ENCODE measurements around the gene TC2N. TPM values are rescaled to one million over a fixed set of nuclear protein-coding genes. Genes with fewer than 3 reads are reported as not detected.
A peak's percentile ranks its signal among the peaks of the same experiment; 100 is the strongest.

TC2N gene
- total RNA-seq, 1 donor from 2014 or later = 21.5 TPM

DNA sequence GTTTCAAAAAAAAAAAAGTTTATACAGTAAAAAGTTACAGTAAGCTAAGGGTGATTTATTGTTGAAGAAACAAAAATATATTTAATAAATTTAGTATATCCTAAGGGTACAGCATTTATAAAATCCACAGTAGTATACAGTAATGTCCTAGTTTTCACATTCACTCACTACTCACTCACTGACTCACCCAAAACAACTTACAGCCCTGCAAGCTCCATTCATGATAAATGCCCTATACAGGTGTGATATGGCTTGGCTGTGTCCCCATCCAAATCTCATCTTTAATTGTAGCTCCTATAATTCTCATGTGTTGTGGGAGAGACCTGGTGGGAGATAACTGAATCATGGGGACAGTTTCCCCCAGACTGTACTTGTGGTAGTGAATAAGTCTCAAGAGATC, 61.7 kb downstream of the TC2N start:
- no peak overlapping the region for H3K4me3 Mint-ChIP-seq
- H3K27me3 Mint-ChIP-seq (ENCODE audit: insufficient read depth) = no peaks in the 10 kb centered on the region
- no peak for DNase-seq (ENCODE audit: low spot score)
- peaks cover 4% of the 10 kb centered on the region for H3K4me1 Mint-ChIP-seq (ENCODE audit: low read depth)
- H3K27ac Mint-ChIP-seq = no peak overlapping the region
- peaks cover 68% of the 10 kb centered on the region for H3K36me3 Mint-ChIP-seq (ENCODE audit: low read depth)
- peaks cover 44% of the 10 kb centered on the region for H3K9me3 Mint-ChIP-seq
- intact Hi-C loops (cut with micrococcal nuclease) = no loop called here

DNA sequence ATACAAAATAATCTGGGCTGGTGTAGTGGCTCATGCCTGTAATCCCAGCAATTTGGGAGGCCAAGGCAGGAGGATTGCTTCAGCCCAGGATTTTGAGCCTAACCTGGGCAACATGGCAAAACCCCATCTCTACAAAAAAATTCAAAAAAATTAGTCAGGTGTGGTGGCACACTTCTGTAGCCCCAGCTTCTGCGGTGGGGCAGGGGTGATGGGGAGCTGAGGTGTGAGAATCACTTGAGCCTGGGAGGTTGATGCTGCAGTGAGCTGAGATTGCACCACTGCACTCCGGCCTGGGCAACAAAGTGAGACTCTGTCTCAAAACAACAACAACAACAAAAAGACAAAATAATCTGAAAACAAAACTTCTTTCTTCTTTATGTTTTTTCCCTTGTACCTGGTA, 66.0 kb downstream of the TC2N start:
- Mint-ChIP-seq H3K9me3 (peaks cover 8% of the 10 kb centered on the region), H3K4me1 (ENCODE audit: low read depth) (peaks cover 3% of the 10 kb centered on the region), H3K4me3 (no peak overlapping the region), H3K27me3 (ENCODE audit: insufficient read depth) (no peaks in the 10 kb centered on the region), H3K27ac (no peak overlapping the region), H3K36me3 (ENCODE audit: low read depth) (peaks cover 32% of the 10 kb centered on the region)
- DNase-seq (ENCODE audit: low spot score) = no peak
- intact Hi-C loops (cut with micrococcal nuclease) = no loop called here

DNA sequence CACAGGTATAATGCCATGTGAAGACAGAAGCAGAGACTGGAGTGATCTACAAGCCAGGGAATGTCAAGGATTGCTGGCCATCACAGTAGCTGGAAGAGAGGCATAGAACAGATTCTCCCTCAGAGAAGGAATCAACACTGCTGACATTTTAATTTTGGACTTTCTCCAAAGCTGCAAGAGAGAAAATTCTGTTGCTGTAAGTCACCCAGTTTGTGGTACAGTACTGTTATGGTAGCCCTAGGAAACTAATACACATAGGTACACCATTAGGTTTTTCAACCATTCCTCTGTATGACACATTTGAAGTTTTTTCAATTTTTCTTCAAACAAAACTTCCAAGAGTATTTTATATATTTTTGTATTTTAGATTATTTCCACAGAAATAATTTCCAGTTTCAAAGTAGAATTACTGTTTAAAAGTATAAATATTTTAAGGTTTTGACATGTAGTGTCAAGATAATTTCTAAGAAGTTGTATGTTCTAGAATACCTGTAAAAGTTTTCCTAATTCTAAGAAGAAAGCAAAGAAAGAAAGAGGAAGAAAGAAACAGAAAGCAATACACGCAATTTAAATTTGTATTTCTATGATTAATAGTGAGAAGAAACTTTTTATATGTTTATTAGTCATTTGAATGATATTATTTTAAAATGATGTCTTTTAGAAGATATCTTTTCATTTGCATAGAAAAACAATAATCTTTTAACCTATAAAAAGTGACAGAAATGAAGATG, 70.6 kb downstream of the TC2N start:
- intact Hi-C loops (cut with micrococcal nuclease) = loop anchor here (5.0 kb wide), 1 partner anchor 116 kb away; no protein-coding TSS in a partner anchor
- Mint-ChIP-seq H3K27ac (no peak overlapping the region), H3K4me1 (ENCODE audit: low read depth) (peaks cover 5% of the 10 kb centered on the region), H3K4me3 (no peak overlapping the region), H3K9me3 (no peaks in the 10 kb centered on the region), H3K27me3 (ENCODE audit: insufficient read depth) (no peaks in the 10 kb centered on the region), H3K36me3 (ENCODE audit: low read depth) (peaks cover 38% of the 10 kb centered on the region)
- DNase-seq (ENCODE audit: low spot score) = no peak

DNA sequence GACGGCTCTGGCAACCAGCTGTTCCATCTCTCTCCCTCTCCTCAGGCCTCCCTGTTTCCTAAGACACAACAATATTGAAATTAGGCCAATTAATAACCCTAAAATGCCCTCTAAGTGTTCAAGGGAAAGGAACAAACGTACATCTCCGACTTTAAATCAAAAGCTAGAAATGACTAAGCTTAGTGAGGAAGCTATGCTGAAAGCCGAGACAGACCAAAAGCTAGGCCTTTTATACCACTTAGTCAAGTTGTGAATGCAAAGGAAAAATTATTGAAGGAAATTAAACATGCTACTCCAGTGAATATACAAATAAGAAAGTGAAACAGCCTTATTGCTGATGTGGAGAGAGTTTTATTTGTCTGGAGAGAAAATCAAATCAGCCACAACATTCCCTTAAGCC, 73.6 kb downstream of the TC2N start:
- peaks cover 5% of the 10 kb centered on the region for H3K4me1 Mint-ChIP-seq (ENCODE audit: low read depth)
- intact Hi-C loops (cut with micrococcal nuclease) = no loop called here
- H3K4me3 Mint-ChIP-seq = no peak overlapping the region
- peaks cover 48% of the 10 kb centered on the region for H3K36me3 Mint-ChIP-seq (ENCODE audit: low read depth)
- peak overlapping the region; percentile 3 for H3K27ac Mint-ChIP-seq
- DNase-seq (ENCODE audit: low spot score) = no peak
- H3K27me3 Mint-ChIP-seq (ENCODE audit: insufficient read depth) = no peaks in the 10 kb centered on the region
- no peaks in the 10 kb centered on the region for H3K9me3 Mint-ChIP-seq

DNA sequence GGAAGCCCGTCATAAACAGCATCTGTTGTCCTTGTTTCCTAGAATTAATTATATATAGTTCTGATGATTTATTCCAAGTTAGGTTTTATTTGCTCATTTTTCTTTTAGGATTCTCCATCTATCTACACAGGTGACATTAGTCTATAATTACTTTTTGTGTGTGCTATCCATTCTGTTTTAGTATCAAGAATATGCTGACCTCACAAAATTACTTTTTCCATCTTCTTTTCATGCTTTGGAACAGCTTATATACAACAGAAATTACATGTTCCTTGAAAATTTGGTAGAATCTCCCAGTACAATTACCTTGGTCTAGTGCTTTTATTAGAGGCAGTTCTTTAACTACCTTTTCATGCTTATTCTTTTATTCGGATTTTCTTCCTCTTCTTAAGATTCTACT, 81.1 kb downstream of the TC2N start:
- intact Hi-C loops (cut with micrococcal nuclease) = no loop called here
- Mint-ChIP-seq H3K27ac (no peak overlapping the region), H3K27me3 (ENCODE audit: insufficient read depth) (no peaks in the 10 kb centered on the region), H3K4me1 (ENCODE audit: low read depth) (no peaks in the 10 kb centered on the region), H3K4me3 (no peak overlapping the region), H3K36me3 (ENCODE audit: low read depth) (peaks cover 46% of the 10 kb centered on the region), H3K9me3 (no peaks in the 10 kb centered on the region)
- no peak for DNase-seq (ENCODE audit: low spot score)

GRCh38 chr14:91780452-91780851, 86.9 kb downstream of the TC2N start:
- DNase-seq (ENCODE audit: low spot score) = no peak
- H3K4me3 Mint-ChIP-seq = no peak overlapping the region
- no peaks in the 10 kb centered on the region for H3K4me1 Mint-ChIP-seq (ENCODE audit: low read depth)
- intact Hi-C loops (cut with micrococcal nuclease) = no loop called here
- no peak overlapping the region for H3K27ac Mint-ChIP-seq
- H3K36me3 Mint-ChIP-seq (ENCODE audit: low read depth) = peaks cover 36% of the 10 kb centered on the region
- no peaks in the 10 kb centered on the region for H3K9me3 Mint-ChIP-seq
- H3K27me3 Mint-ChIP-seq (ENCODE audit: insufficient read depth) = no peaks in the 10 kb centered on the region

DNA sequence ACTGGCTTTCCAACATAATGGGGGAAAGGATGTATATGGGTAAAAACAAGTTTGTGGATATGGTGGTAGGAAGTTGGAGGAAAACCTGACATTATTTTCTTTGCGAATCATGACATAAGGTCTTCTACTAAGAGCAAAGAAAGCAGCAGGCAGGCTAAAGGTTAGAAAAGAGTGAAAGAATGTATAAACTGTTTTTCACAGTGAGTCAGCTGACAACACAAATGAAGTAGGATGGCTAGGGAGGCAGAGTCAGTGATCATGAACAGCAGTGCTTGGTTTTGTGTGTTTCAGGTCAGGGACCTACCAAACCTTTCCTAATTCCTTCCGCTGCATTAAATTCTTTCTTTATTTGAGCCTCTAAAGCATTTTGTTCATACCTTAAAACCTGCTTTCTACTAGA, 89.1 kb downstream of the TC2N start:
- no peak for DNase-seq (ENCODE audit: low spot score)
- Mint-ChIP-seq H3K36me3 (ENCODE audit: low read depth) (peaks cover 35% of the 10 kb centered on the region), H3K9me3 (no peaks in the 10 kb centered on the region), H3K4me1 (ENCODE audit: low read depth) (peaks cover 11% of the 10 kb centered on the region), H3K27me3 (ENCODE audit: insufficient read depth) (no peaks in the 10 kb centered on the region), H3K27ac (no peak overlapping the region), H3K4me3 (no peak overlapping the region)
- intact Hi-C loops (cut with micrococcal nuclease) = no loop called here

DNA sequence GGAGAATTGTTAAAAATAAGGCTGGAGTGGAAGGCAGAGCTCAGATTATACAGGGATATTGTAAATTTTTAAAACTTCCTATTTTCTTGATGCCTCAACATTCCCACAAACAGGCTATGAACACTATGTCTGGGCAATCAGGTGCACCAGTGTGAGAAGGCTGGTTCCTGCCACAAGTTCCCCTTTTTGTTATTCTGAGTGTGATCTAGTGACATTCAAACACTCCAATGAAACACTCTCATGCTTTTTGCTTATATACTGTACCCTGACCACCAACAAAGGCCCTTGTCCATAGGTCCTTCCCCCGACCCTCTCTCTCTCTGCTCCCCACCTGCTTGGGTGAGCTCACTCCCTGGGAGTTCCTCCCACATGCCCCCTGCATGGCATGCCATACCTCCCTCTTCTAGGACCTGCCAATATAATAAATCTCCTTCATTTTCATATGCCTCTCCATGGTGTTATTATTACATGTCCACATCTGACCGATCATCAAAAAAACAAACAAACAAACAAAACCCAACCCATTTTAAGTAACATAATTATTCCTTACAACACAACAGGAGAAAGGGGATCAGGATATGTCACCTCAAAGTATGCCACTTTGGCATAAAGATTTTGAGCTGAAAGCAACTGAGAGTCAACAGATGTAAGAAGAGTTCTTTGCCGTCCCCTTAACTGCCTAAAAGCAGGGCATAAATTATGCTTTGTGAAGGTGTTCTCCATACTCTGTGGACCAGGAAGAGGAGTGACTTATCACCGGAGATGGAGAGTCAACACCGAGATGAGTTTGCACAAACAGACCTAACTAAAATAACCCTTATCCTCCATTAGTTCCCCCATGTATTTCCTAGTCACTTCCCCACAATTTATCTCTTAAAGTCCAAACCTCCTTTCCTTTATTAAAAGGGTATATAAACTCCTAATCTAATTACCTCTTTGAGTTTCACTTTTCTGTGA, 92.9 kb downstream of the TC2N start:
- H3K27me3 Mint-ChIP-seq (ENCODE audit: insufficient read depth) = no peaks in the 10 kb centered on the region
- no peak overlapping the region for H3K4me3 Mint-ChIP-seq
- intact Hi-C loops (cut with micrococcal nuclease) = no loop called here
- H3K36me3 Mint-ChIP-seq (ENCODE audit: low read depth) = peaks cover 30% of the 10 kb centered on the region
- H3K27ac Mint-ChIP-seq = no peak overlapping the region
- H3K4me1 Mint-ChIP-seq (ENCODE audit: low read depth) = peaks cover 11% of the 10 kb centered on the region
- no peak for DNase-seq (ENCODE audit: low spot score)
- H3K9me3 Mint-ChIP-seq = no peaks in the 10 kb centered on the region

DNA sequence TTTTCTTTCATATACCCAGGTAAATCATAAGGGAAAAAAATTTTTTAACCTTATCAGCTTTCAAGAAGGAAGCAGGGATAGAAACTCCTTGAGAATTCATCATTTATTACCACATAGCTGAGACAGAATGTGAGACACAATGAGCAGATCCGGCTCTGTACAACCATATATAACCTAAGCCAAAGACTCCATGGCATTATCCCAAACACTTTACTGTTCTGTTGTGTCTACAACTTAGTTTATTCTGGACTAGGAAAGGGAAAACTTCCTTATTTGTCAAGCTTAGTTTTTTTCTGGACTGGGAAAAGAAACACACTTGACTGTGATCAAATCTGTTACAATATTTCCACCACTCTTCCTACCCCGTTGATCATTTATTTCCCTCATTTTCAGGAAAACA, 97.2 kb downstream of the TC2N start:
- intact Hi-C loops (cut with micrococcal nuclease) = no loop called here
- H3K27me3 Mint-ChIP-seq (ENCODE audit: insufficient read depth) = no peaks in the 10 kb centered on the region
- H3K4me1 Mint-ChIP-seq (ENCODE audit: low read depth) = peaks cover 11% of the 10 kb centered on the region
- no peaks in the 10 kb centered on the region for H3K9me3 Mint-ChIP-seq
- H3K36me3 Mint-ChIP-seq (ENCODE audit: low read depth) = peaks cover 22% of the 10 kb centered on the region
- no peak for DNase-seq (ENCODE audit: low spot score)
- H3K4me3 Mint-ChIP-seq = no peak overlapping the region
- H3K27ac Mint-ChIP-seq = no peak overlapping the region

- DNase-seq (ENCODE audit: low spot score) = no peak
- Mint-ChIP-seq H3K36me3 (ENCODE audit: low read depth) (peaks cover 21% of the 10 kb centered on the region), H3K4me1 (ENCODE audit: low read depth) (no peaks in the 10 kb centered on the region), H3K27me3 (ENCODE audit: insufficient read depth) (no peaks in the 10 kb centered on the region), H3K9me3 (peaks cover 5% of the 10 kb centered on the region), H3K4me3 (no peak overlapping the region), H3K27ac (no peak overlapping the region)
- intact Hi-C loops (cut with micrococcal nuclease) = no loop called here
These were observed 111.6 kb downstream of the TC2N start for GRCh38 chr14:91755570-91756295.

DNA sequence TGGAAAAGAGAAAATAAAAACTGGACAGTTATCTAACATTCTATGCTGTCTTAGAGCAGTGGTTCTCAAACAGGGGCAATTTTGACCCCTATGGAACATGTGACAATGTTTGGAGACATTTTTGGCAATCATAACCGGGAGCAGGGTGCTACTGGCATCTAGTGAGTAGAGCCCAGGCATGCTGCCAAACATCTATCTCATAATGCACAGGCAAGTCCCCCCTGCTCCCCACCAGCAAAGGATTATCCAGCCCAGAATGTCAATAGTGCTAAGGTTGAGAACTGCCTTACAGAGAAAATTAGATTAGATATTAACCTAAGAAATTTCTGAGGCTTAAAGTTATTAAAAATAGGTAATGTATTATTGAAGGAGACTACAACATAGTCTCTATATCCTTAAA, 112.5 kb downstream of the TC2N start:
- Mint-ChIP-seq H3K4me3 (no peak overlapping the region), H3K27ac (no peak overlapping the region), H3K9me3 (no peaks in the 10 kb centered on the region), H3K27me3 (ENCODE audit: insufficient read depth) (no peaks in the 10 kb centered on the region), H3K4me1 (ENCODE audit: low read depth) (no peaks in the 10 kb centered on the region), H3K36me3 (ENCODE audit: low read depth) (peaks cover 13% of the 10 kb centered on the region)
- intact Hi-C loops (cut with micrococcal nuclease) = no loop called here
- no peak for DNase-seq (ENCODE audit: low spot score)

DNA sequence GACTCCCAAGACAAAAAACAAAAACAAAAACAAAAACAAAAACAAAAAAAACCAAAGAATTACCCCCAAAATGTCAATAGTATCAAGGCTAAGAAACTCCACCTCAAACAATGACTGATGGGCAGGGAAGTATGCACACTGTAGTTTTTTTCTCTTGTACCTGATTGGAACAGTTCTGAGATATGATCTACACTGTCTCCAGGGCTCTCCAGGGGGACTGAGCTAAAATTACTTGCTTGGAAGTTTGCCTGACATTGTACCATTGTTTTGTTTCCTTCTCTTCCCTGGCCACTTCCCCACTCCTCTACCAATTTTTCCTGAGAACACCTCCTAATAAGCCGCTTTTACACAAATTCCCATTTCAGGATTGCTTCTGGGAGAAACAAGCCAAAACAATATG, 113.2 kb downstream of the TC2N start:
- Mint-ChIP-seq H3K4me3 (no peak overlapping the region), H3K4me1 (ENCODE audit: low read depth) (no peaks in the 10 kb centered on the region), H3K27ac (no peak overlapping the region), H3K9me3 (no peaks in the 10 kb centered on the region), H3K27me3 (ENCODE audit: insufficient read depth) (no peaks in the 10 kb centered on the region), H3K36me3 (ENCODE audit: low read depth) (peaks cover 7% of the 10 kb centered on the region)
- intact Hi-C loops (cut with micrococcal nuclease) = no loop called here
- no peak for DNase-seq (ENCODE audit: low spot score)
